Right lobe of liver (tissue), 6 donors: ENCODE measurements around the gene IQSEC3. TPM values are rescaled to one million over a fixed set of nuclear protein-coding genes. Genes with fewer than 3 reads are reported as not detected.

Experiments
- ATAC-seq, 4 donors: fragments of 200-7000 bp; cut with Tn5 transposase; one replicate each; pipeline ENCODE4 v1.9.1; 2020; ENCODE audit warnings: mild to moderate bottlenecking in 4 of 4, moderate library complexity in 4 of 4
- DNase-seq, 3 donors: peaks; one replicate each; pipeline ENCODE4 v3.0.0-alpha.2; 2020
- H3K27ac ChIP-seq, 3 donors: fragments of 200-600 bp; one replicate each; pipeline ENCODE4 v1.8.0; 2022
- H3K27me3 ChIP-seq, 2 donors: fragments of 200-600 bp; one replicate each; pipeline ENCODE4 v1.8.0; 2022
- H3K36me3 ChIP-seq, 4 donors: fragments of 200-600 bp; sonication (generic) in 1 of 4; one replicate each; pipeline versions ENCODE4 v1.5.1 to v1.8.0; 2017 to 2022; ENCODE audit warnings: control low read depth in 1 of 4
- H3K4me1 ChIP-seq, 4 donors: fragments of 200-600 bp; sonication (generic) in 1 of 4; one replicate each; pipeline versions ENCODE4 v1.5.1 to v1.8.0; 2017 to 2022; ENCODE audit warnings: control low read depth in 1 of 4
- H3K4me3 ChIP-seq, 3 donors: fragments of 200-600 bp; one replicate each; pipeline ENCODE4 v1.8.0; 2022
- H3K9me3 ChIP-seq, 4 donors: fragments of 200-600 bp; sonication (generic) in 1 of 4; one replicate each; pipeline versions ENCODE4 v1.5.1 to v1.8.0; 2017 to 2022; ENCODE audit warnings: control low read depth in 1 of 4
- CTCF ChIP-seq, 4 donors: fragments of 200-600 bp in 3 of 4; fragments of 450-650 bp in 1 of 4; IDR thresholded peaks; one replicate each; pipeline versions ENCODE4 v1.5.1 to v1.8.0; 2016 to 2022; ENCODE audit warnings: antibody characterized with exemption in 4 of 4, mild to moderate bottlenecking in 2 of 4
- POLR2A ChIP-seq: fragments of 450-650 bp; IDR thresholded peaks from one replicate; pipeline ENCODE4 v1.6.1; 2017; ENCODE audit warnings: antibody characterized with exemption, mild to moderate bottlenecking
- WGBS: methylation state at CpG from one replicate; pipeline ENCODE4 v1.1.6; 2018; ENCODE audit warnings: low coverage, low lambda C conversion rate; ENCODE audit not compliant: insufficient coverage; ENCODE audit errors: missing lambda C conversion rate; 5-methylcytosine and 5-hydroxymethylcytosine counted together
- intact Hi-C, 2 donors: fragments of 100-400 bp; cut with DNase I; formaldehyde crosslinking; loops; one replicate each; pipeline versions ENCODE4 v1.11.2 to v1.14.1; 2022
- total RNA-seq, 6 experiments: library from RNA; depleted of rRNA in 2 of 6; stranded (reverse); fragments of >200 nt in 2 of 6; fragmentation: NEBNext Ultra II Directional in 3 of 6; extraction: Animal tissue kit (Norgen Biotek cat#: 25700) in 3 of 6; gene quantifications; one replicate each; pipeline versions ENCODE4 v1.1.0 to v1.2.4, GENCODE V29; 2016 to 2023
- donor health status: DM: no; HTN: yes; CAD: no.
- donor health status: DM: no; HTN: no; CAD: no.
- donor health status: DM: no; HTN: no; CAD: no.
- donor health status: DM: no; HTN: yes; CAD: no.
- donor health status: DM: no; HTN: yes; CAD: no.

IQSEC3 gene
- total RNA-seq, 6 experiments from 2014 or later = 0.05 to 0.64 (median 0.15) TPM; not detected in 1

GRCh38 chr12:102879-103168 is 36.3 kb downstream of the IQSEC3 start:
- H3K27ac ChIP-seq = no peak overlapping the region
- H3K4me3 ChIP-seq = no peak overlapping the region
- TF ChIP-seq POLR2A = no peak
- no peak for TF ChIP-seq CTCF (IDR thresholded peaks at IDR 0.05)
- DNase-seq = no peak
- no peak for ATAC-seq
- 81% methylated on average over 4 of the region's 7 CpGs for WGBS
- no peaks in the 10 kb centered on the region for H3K27me3 ChIP-seq
- no peaks in the 10 kb centered on the region for H3K9me3 ChIP-seq
- intact Hi-C loops = no loop called here
- H3K36me3 ChIP-seq = no peaks in the 10 kb centered on the region
- H3K4me1 ChIP-seq = no peaks in the 10 kb centered on the region

GRCh38 chr12:103169-103981 is 36.8 kb downstream of the IQSEC3 start:
- TF ChIP-seq POLR2A (no peak), CTCF (IDR thresholded peaks at IDR 0.05) (no peak)

GRCh38 chr12:104551-105081 is 38.0 kb downstream of the IQSEC3 start:
- Histone ChIP-seq H3K27me3 (no peaks in the 10 kb centered on the region), H3K36me3 (no peaks in the 10 kb centered on the region), H3K9me3 (no peaks in the 10 kb centered on the region), H3K4me3 (no peak overlapping the region), H3K4me1 (no peaks in the 10 kb centered on the region), H3K27ac (no peak overlapping the region)
- ATAC-seq (no peak), DNase-seq (no peak)
- TF ChIP-seq CTCF (IDR thresholded peaks at IDR 0.05) (no peak), POLR2A (no peak)
- intact Hi-C loops = no loop called here
- WGBS = 66% methylated on average over 16 of the region's 40 CpGs

More at GRCh38 chr12:103169-103981, 36.8 kb downstream of the IQSEC3 start:
- intact Hi-C loops = no loop called here
- Histone ChIP-seq H3K27me3 (no peaks in the 10 kb centered on the region), H3K27ac (no peak overlapping the region), H3K4me3 (no peak overlapping the region), H3K36me3 (no peaks in the 10 kb centered on the region), H3K4me1 (no peaks in the 10 kb centered on the region), H3K9me3 (no peaks in the 10 kb centered on the region)
- DNase-seq (no peak), ATAC-seq (no peak)
- WGBS = 70% methylated on average over 18 of the region's 19 CpGs

GRCh38 chr12:105696-106095 is 39.1 kb downstream of the IQSEC3 start:
- Histone ChIP-seq H3K27ac (no peak overlapping the region), H3K36me3 (no peaks in the 10 kb centered on the region), H3K4me3 (no peak overlapping the region), H3K9me3 (no peaks in the 10 kb centered on the region), H3K27me3 (no peaks in the 10 kb centered on the region), H3K4me1 (no peaks in the 10 kb centered on the region)
- ATAC-seq = no peak
- TF ChIP-seq POLR2A (no peak), CTCF (IDR thresholded peaks at IDR 0.05) (no peak)
- WGBS = 61% methylated on average over 4 of the region's 4 CpGs
- intact Hi-C loops = no loop called here
- DNase-seq = no peak
